ENCODE results near the gene TRIM44.

The TRIM44 gene

DNA sequence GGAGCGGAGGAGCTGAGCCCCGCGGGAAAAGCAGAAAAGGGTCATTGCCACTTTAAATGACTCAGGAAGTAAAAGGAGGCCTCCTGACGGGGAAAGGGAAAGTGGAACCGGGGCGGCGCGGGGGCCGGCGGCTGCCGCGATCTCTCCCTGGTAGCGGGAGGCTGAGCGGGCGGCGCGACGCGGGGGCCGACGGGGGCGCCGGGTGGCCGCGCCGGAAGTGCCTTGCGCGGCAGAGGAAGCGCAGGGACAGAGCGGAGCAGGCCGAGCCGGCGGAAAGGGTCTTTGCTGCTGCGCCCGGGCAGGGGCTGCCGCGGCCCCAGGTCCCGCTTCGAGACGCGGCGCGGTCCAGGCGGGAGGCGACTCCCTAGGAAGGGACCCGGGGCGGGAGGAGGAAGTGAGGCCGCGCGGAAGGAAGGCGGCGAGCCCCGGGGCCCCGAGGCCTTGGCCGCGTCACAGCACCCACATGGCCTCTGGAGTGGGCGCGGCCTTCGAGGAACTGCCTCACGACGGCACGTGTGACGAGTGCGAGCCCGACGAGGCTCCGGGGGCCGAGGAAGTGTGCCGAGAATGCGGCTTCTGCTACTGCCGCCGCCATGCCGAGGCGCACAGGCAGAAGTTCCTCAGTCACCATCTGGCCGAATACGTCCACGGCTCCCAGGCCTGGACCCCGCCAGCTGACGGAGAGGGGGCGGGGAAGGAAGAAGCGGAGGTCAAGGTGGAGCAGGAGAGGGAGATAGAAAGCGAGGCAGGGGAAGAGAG, at the start of gene TRIM44:
TRIM44 (plus strand) TSS at position 127 of the 759 bp plus-strand sequence; CDS start at position 464, 337 bp downstream.
- peak; percentile 85 for DNase-seq (ENCODE audit: low read depth)
- peak within 1 kb of the TSS; percentile 70 for H3K4me3 ChIP-seq (ENCODE audit: low read depth, low read length)
- TF ChIP-seq POLR2A (IDR thresholded peaks at IDR 0.05; ENCODE audit: extremely low read depth, insufficient read length): peak; percentile 18
- TF ChIP-seq CTCF (IDR thresholded peaks at IDR 0.05; ENCODE audit: low read depth, low read length): no peak
- peak; percentile 42; the same call in 1 of the 2 replicates for TF ChIP-seq MAX (IDR thresholded peaks at IDR 0.05; ENCODE audit: low read depth, low read length)

GRCh38 chr11:35614939-35615569, 47.5 kb upstream of the TRIM44 start:
- no peak overlapping the region for H3K4me3 ChIP-seq (ENCODE audit: low read depth, low read length)
- no peak for TF ChIP-seq MYC (IDR thresholded peaks at IDR 0.05; ENCODE audit: low read depth, low read length)
- no peak for DNase-seq (ENCODE audit: low read depth)

GRCh38 chr11:35615921-35616900, 46.4 kb upstream of the TRIM44 start:
- H3K4me3 ChIP-seq (ENCODE audit: low read depth, low read length): no peak overlapping the region
- peak; percentile 58 for DNase-seq (ENCODE audit: low read depth)
- TF ChIP-seq MAX (IDR thresholded peaks at IDR 0.05; ENCODE audit: low read depth, low read length) (no peak), CTCF (IDR thresholded peaks at IDR 0.05; ENCODE audit: low read depth, low read length) (peak; percentile 49), MYC (IDR thresholded peaks at IDR 0.05; ENCODE audit: low read depth, low read length) (no peak), POLR2A (IDR thresholded peaks at IDR 0.05; ENCODE audit: extremely low read depth, insufficient read length) (no peak)

- no peak for DNase-seq (ENCODE audit: low read depth)
- no peak overlapping the region for H3K4me3 ChIP-seq (ENCODE audit: low read depth, low read length)
- TF ChIP-seq MAX (IDR thresholded peaks at IDR 0.05; ENCODE audit: low read depth, low read length): no peak
- TF ChIP-seq MYC (IDR thresholded peaks at IDR 0.05; ENCODE audit: low read depth, low read length): no peak
- TF ChIP-seq POLR2A (IDR thresholded peaks at IDR 0.05; ENCODE audit: extremely low read depth, insufficient read length): no peak
- no peak for TF ChIP-seq CTCF (IDR thresholded peaks at IDR 0.05; ENCODE audit: low read depth, low read length)
These were observed 45.3 kb upstream of the TRIM44 start for GRCh38 chr11:35617316-35617686.

DNA sequence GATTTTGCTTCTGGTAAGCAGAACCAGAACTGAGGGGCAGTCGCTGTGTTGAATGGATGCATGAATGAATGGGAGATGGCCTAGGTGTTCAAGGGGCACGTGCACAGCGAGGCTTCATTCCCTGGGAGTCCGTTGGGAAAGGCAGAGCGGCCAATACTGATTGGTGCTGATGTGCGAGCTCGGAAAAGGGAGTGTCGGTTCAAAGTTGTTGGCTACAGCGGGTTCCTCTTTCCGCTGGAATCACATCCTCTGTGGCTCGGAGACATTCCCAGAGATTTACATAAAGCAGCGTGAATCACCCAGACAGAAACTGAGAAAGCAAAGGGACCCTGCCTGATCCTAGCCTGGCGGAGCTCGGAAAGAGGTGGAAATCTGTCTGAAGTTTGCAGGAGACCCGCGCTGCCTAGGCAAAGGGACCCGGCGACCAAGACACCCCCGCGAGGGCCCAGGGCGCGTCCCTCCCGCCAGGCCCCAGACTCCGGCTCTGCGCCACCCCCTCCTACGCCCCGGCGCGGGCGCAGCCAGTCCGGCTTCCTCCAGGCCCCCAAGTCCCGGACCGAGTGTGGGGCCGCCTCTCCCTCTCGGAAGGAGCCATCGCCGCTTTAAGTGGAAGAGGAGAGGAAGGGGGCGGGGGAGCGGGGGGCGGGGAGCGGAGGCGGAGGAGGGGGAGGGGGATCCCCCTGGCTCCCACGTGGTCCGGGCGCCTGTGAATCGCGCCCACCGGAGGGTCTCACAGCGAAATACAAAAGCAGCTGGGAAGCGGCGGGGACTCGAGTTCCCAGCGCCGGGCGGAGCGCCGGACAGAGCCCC, 44.7 kb upstream of the TRIM44 start, which contains the start of gene FJX1:
FJX1 (plus strand) TSS at position 774 of the 810 bp plus-strand sequence. CDS start 177 bp downstream, outside the sequence.
- H3K4me3 ChIP-seq (ENCODE audit: low read depth, low read length): no peak within 1 kb of the TSS
- peak; percentile 20 for DNase-seq (ENCODE audit: low read depth)
- TF ChIP-seq MYC (IDR thresholded peaks at IDR 0.05; ENCODE audit: low read depth, low read length) (no peak), CTCF (IDR thresholded peaks at IDR 0.05; ENCODE audit: low read depth, low read length) (no peak), MAX (IDR thresholded peaks at IDR 0.05; ENCODE audit: low read depth, low read length) (no peak), POLR2A (IDR thresholded peaks at IDR 0.05; ENCODE audit: extremely low read depth, insufficient read length) (no peak)
